GM18502 (cell line): Measurements from ENCODE around the gene IRAK3.
"Not testable (repeated sequence)": the region's sequence is repeated elsewhere in the genome, so short reads cannot be mapped to it uniquely, and the experiment has no call there.

Source experiments
- ATAC-seq: cut with Tn5 transposase; IDR thresholded peaks from one replicate; pipeline ENCODE4 v1.9.1; 2021; ENCODE audit warnings: mild to moderate bottlenecking; ENCODE audit not compliant: unreplicated experiment, poor library complexity

The IRAK3 gene

GRCh38 chr12:66169221-66170170 is 19.5 kb upstream of the IRAK3 start, which contains the start of gene TMBIM4:
Gene TMBIM4, minus strand, starts transcription at chr12:66169996. Its CDS starts 45 bp downstream, at chr12:66169951.
- peak; percentile 91 for ATAC-seq

- no peak for ATAC-seq
These were observed 18.4 kb upstream of the IRAK3 start for GRCh38 chr12:66170606-66171005.

GRCh38 chr12:66174391-66175325 is 14.4 kb upstream of the IRAK3 start:
- not testable (repeated sequence) for ATAC-seq

GRCh38 chr12:66176105-66176900 is 12.7 kb upstream of the IRAK3 start:
- no peak for ATAC-seq

- ATAC-seq = no peak
These were observed 6.1 kb upstream of the IRAK3 start for GRCh38 chr12:66182956-66183355.

GRCh38 chr12:66184822-66185221 is 4.2 kb upstream of the IRAK3 start:
- not testable (repeated sequence) for ATAC-seq

GRCh38 chr12:66187036-66187435 is 2.0 kb upstream of the IRAK3 start:
- no peak for ATAC-seq

GRCh38 chr12:66187821-66188220 is 1.2 kb upstream of the IRAK3 start:
- no peak for ATAC-seq

- peak; percentile 7 for ATAC-seq
These were observed 451 bp downstream of the IRAK3 start for GRCh38 chr12:66189486-66189843.

GRCh38 chr12:66189889-66190288 is 875 bp downstream of the IRAK3 start:
- ATAC-seq = no peak

GRCh38 chr12:66190519-66191370 is 1.7 kb downstream of the IRAK3 start:
- no peak for ATAC-seq

GRCh38 chr12:66191547-66192126 is 2.6 kb downstream of the IRAK3 start:
- no peak for ATAC-seq

- no peak for ATAC-seq
These were observed 5.1 kb downstream of the IRAK3 start for GRCh38 chr12:66194122-66194521.

- ATAC-seq = no peak
These were observed 6.2 kb downstream of the IRAK3 start for GRCh38 chr12:66195242-66195641.

- ATAC-seq = peak; percentile 95
These were observed 7.8 kb downstream of the IRAK3 start for GRCh38 chr12:66196806-66197205.

GRCh38 chr12:66197495-66197921 is 8.5 kb downstream of the IRAK3 start:
- no peak for ATAC-seq

GRCh38 chr12:66199141-66199540 is 10.1 kb downstream of the IRAK3 start:
- ATAC-seq = no peak

- no peak for ATAC-seq
These were observed 11.0 kb downstream of the IRAK3 start for GRCh38 chr12:66199831-66200509.
